ENCODE results near the gene PPFIA1. TPM values are rescaled to one million over a fixed set of nuclear protein-coding genes. Genes with fewer than 3 reads are reported as not detected.

PPFIA1 gene
- total and polyA plus RNA-seq, 2 of the 13 experiments (the other 11 are each of a cell fraction or from before 2014, with no cell fraction given): 29.9 to 45.2 TPM

DNA sequence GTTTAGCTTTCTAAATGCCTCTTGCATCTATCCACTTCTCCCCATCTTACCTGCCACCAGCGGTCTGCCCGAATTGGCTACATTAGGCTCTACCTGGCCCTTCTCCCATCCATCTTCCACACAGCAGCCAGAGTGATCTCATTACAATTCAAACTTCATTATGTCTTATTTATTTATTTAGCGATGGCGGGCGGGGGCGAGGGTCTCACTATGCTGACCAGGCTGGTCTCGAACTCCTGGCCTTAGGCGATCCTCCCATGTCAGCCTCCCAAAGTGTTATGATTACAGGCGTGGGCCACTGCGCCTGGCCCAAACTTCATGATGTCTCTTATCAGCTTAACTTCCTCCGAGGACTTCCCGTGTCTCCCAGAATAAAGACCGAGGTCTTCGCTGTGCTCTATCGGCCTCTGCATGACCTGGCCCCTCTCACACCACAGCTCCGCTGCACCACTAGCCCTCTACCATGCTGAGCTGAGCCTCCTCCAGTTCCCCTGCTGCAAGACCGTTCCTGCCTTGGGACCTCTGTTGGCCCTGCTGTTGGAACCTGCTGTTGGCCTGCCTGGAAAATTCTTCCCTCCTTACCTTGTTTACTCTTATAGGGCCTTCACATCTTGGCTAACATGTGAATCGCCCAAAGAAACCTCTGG lies 127.0 kb downstream of the PPFIA1 start (continued):
- TF ChIP-seq, protein P1, sequence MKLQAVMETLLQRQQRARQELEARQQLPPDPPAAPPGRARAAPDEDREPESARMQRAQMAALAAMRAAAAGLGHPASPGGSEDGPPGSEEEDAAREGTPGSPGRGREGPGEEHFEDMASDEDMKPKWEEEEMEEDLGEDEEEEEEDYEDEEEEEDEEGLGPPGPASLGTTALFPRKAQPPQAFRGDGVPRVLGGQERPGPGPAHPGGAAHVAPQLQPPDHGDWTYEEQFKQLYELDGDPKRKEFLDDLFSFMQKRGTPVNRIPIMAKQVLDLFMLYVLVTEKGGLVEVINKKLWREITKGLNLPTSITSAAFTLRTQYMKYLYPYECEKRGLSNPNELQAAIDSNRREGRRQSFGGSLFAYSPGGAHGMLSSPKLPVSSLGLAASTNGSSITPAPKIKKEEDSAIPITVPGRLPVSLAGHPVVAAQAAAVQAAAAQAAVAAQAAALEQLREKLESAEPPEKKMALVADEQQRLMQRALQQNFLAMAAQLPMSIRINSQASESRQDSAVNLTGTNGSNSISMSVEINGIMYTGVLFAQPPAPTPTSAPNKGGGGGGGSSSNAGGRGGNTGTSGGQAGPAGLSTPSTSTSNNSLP (IDR thresholded peaks at IDR 0.05; ENCODE audit: low read depth, low read length): no peak
- TF ChIP-seq ISL2 (CRISPR knock-in tag; IDR thresholded peaks at IDR 0.05): 0 out of 2 replicates have a peak, but pooled peaks have one; percentile 4
- TF ChIP-seq, protein P2, sequence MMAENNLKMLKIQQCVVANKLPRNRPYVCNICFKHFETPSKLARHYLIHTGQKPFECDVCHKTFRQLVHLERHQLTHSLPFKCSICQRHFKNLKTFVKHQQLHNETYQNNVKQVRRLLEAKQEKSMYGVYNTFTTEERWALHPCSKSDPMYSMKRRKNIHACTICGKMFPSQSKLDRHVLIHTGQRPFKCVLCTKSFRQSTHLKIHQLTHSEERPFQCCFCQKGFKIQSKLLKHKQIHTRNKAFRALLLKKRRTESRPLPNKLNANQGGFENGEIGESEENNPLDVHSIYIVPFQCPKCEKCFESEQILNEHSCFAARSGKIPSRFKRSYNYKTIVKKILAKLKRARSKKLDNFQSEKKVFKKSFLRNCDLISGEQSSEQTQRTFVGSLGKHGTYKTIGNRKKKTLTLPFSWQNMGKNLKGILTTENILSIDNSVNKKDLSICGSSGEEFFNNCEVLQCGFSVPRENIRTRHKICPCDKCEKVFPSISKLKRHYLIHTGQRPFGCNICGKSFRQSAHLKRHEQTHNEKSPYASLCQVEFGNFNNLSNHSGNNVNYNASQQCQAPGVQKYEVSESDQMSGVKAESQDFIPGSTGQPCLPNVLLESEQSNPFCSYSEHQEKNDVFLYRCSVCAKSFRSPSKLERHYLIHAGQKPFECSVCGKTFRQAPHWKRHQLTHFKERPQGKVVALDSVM (CRISPR knock-in tag; IDR thresholded peaks at IDR 0.05): peak; percentile 49; the same call in 1 of the 2 replicates
- TF ChIP-seq SKI (IDR thresholded peaks at IDR 0.05; ENCODE audit: partially characterized antibody): no peak
- TF ChIP-seq ZNF660 (CRISPR knock-in tag; IDR thresholded peaks at IDR 0.05; ENCODE audit: borderline replicate concordance, low read depth): no peak
- TF ChIP-seq ZNF607 (CRISPR knock-in tag; IDR thresholded peaks at IDR 0.05; ENCODE audit: borderline replicate concordance): 0 out of 2 replicates have a peak, but pooled peaks have one; percentile 41
- TF ChIP-seq, protein P3, sequence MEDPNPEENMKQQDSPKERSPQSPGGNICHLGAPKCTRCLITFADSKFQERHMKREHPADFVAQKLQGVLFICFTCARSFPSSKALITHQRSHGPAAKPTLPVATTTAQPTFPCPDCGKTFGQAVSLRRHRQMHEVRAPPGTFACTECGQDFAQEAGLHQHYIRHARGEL (CRISPR knock-in tag; IDR thresholded peaks at IDR 0.05): 0 out of 2 replicates have a peak, but pooled peaks have one; percentile 25
- no peak for TF ChIP-seq ZNF672 (CRISPR knock-in tag; IDR thresholded peaks at IDR 0.05)
- TF ChIP-seq, protein P4, sequence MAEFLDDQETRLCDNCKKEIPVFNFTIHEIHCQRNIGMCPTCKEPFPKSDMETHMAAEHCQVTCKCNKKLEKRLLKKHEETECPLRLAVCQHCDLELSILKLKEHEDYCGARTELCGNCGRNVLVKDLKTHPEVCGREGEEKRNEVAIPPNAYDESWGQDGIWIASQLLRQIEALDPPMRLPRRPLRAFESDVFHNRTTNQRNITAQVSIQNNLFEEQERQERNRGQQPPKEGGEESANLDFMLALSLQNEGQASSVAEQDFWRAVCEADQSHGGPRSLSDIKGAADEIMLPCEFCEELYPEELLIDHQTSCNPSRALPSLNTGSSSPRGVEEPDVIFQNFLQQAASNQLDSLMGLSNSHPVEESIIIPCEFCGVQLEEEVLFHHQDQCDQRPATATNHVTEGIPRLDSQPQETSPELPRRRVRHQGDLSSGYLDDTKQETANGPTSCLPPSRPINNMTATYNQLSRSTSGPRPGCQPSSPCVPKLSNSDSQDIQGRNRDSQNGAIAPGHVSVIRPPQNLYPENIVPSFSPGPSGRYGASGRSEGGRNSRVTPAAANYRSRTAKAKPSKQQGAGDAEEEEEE (CRISPR knock-in tag; IDR thresholded peaks at IDR 0.05; ENCODE audit: borderline replicate concordance): no peak
- TF ChIP-seq, protein P5, sequence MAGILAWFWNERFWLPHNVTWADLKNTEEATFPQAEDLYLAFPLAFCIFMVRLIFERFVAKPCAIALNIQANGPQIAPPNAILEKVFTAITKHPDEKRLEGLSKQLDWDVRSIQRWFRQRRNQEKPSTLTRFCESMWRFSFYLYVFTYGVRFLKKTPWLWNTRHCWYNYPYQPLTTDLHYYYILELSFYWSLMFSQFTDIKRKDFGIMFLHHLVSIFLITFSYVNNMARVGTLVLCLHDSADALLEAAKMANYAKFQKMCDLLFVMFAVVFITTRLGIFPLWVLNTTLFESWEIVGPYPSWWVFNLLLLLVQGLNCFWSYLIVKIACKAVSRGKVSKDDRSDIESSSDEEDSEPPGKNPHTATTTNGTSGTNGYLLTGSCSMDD (CRISPR knock-in tag; IDR thresholded peaks at IDR 0.05): no peak
- no peak for TF ChIP-seq TGIF2 (CRISPR knock-in tag; IDR thresholded peaks at IDR 0.05)
- no peak for TF ChIP-seq ZNF790 (CRISPR knock-in tag; IDR thresholded peaks at IDR 0.05; ENCODE audit: borderline replicate concordance)
- TF ChIP-seq ZNF335 (CRISPR knock-in tag; IDR thresholded peaks at IDR 0.05): no peak
- TF ChIP-seq, protein P6, sequence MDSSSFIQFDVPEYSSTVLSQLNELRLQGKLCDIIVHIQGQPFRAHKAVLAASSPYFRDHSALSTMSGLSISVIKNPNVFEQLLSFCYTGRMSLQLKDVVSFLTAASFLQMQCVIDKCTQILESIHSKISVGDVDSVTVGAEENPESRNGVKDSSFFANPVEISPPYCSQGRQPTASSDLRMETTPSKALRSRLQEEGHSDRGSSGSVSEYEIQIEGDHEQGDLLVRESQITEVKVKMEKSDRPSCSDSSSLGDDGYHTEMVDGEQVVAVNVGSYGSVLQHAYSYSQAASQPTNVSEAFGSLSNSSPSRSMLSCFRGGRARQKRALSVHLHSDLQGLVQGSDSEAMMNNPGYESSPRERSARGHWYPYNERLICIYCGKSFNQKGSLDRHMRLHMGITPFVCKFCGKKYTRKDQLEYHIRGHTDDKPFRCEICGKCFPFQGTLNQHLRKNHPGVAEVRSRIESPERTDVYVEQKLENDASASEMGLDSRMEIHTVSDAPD (CRISPR knock-in tag; IDR thresholded peaks at IDR 0.05): no peak
- no peak for TF ChIP-seq ELF1 (CRISPR knock-in tag; IDR thresholded peaks at IDR 0.05)
- TF ChIP-seq ZNF562 (CRISPR knock-in tag; IDR thresholded peaks at IDR 0.05; ENCODE audit: borderline replicate concordance): no peak
- no peak for TF ChIP-seq GABPA (IDR thresholded peaks at IDR 0.05; ENCODE audit: low read depth, low read length)
- no peak for TF ChIP-seq GABPA (CRISPR knock-in tag; IDR thresholded peaks at IDR 0.05; ENCODE audit: low read depth)
- 0 out of 2 replicates have a peak, but pooled peaks have one; percentile 20 for TF ChIP-seq ZNF703 (CRISPR knock-in tag; IDR thresholded peaks at IDR 0.05; ENCODE audit: borderline replicate concordance)
- TF ChIP-seq SP2 (CRISPR knock-in tag; IDR thresholded peaks at IDR 0.05): no peak
- TF ChIP-seq, protein P7, sequence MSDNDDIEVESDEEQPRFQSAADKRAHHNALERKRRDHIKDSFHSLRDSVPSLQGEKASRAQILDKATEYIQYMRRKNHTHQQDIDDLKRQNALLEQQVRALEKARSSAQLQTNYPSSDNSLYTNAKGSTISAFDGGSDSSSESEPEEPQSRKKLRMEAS (IDR thresholded peaks at IDR 0.05): no peak
- no peak for TF ChIP-seq ZFP36L2 (CRISPR knock-in tag; IDR thresholded peaks at IDR 0.05)

All from HepG2 (cell line).